Effector memory CD4-positive, alpha-beta T cell (primary cell): ENCODE data around the gene FOXJ3.
A peak's percentile ranks its signal among the peaks of the same experiment; 100 is the strongest.

ENCODE experiments used
- DNase-seq, 3 donors: peaks; one replicate each; pipeline ENCODE4 v3.0.0-alpha.2; 2020
- H3K27ac ChIP-seq: 2 replicates; pipeline ENCODE4 v1.7.0; 2013; ENCODE audit warnings: mild to moderate bottlenecking, low read length, moderate library complexity; ENCODE audit not compliant: insufficient read depth, poor library complexity, severe bottlenecking
- H3K27me3 ChIP-seq: replicated peaks from 2 replicates; pipeline ENCODE4 v1.7.0; 2013; ENCODE audit warnings: mild to moderate bottlenecking, low read length; ENCODE audit not compliant: insufficient read depth, control insufficient read depth, poor library complexity, severe bottlenecking
- H3K36me3 ChIP-seq: 2 replicates; pipeline ENCODE4 v1.7.0; 2013; ENCODE audit warnings: mild to moderate bottlenecking, low read length, moderate library complexity; ENCODE audit not compliant: control insufficient read depth, insufficient read depth
- H3K4me1 ChIP-seq: 2 replicates; pipeline ENCODE4 v1.7.0; 2013; ENCODE audit warnings: low read length, mild to moderate bottlenecking; ENCODE audit not compliant: control insufficient read depth, insufficient read depth, poor library complexity, severe bottlenecking
- H3K4me3 ChIP-seq: 2 replicates; pipeline ENCODE4 v1.7.0; 2013; ENCODE audit warnings: low read length, low read depth, mild to moderate bottlenecking; ENCODE audit not compliant: insufficient read depth, poor library complexity, severe bottlenecking
- H3K9me3 ChIP-seq: 2 replicates; pipeline ENCODE4 v1.7.0; 2013; ENCODE audit warnings: mild to moderate bottlenecking, low read length, moderate library complexity; ENCODE audit not compliant: control insufficient read depth

Gene FOXJ3

DNA sequence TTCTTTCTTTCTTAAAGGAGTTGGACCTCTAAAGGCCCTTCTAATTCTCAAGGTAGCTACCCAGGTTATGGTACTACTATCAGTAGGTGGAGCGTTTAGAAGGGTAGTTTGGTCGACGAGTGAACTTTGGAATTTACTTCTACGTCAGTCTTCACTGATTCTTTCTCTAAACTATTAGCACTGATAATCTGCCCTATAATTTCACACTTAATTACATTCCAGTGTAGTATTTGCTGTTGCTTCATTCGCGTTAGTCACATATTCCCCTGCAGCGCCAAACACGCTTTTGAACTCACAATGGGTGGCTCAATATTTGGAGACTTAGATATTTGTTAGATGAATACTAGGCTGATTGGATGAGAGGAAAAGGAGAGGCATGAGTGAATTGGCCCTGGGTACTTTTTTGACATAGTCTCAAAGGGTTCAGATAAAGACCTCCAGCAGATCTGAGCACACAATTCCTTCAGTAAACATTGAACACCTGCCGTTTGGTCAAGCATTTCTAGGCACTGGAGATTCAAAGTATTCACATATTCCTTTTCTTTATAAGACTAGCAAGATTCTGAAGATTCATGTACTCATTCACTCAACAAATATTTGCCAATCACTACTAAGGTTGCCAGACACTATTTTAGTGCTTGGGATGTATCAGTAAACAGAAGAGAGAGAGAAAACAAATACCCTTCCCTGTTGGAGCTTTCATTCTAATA lies 929 bp upstream of the FOXJ3 start:
- Histone ChIP-seq H3K36me3 (no peaks in the 10 kb centered on the region), H3K4me3 (peak overlapping the region; percentile 94), H3K27ac (peak overlapping the region; percentile 93), H3K9me3 (no peaks in the 10 kb centered on the region), H3K27me3 (no peaks in the 10 kb centered on the region), H3K4me1 (peaks cover 12% of the 10 kb centered on the region)
- DNase-seq, result no peak

DNA sequence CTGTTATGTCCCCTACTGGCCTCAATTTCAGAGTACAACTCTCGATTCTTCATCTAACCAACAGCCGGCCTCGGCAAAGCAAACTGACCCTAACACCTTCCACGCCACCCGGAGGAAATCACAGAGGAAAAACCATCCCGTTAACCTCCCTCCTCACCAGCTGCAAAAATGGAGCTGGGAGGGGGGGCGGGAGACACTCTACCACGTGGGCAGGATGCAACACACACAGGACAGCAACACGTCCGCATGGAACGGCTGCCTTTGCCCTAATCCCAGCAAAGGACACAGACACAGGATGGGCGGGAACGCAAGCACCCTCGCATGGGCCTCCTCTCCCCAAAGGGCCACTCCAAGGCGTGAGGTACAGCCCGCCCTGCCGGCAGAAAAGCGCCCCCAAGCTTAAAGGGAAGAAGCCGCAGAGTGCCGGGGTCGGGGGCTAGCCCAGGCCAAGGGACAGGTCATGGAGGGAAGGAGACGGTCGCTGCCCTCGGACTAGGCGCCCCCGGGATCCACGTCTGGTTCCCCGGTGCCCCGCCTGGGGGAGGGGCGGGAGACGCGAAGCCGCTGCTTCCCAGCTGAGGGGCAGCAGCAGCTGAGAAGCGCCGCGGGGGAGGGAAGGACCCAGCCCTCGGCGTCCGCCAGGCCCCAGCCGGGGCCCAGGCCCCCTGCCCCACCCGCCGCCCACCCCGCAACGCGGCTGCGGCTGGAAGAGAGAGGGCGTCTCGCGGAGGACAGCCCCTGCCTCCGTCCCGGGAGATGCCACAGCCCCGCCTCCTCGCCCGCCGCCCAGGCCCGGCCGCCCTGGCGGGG lies 590 bp downstream of the FOXJ3 start:
- Histone ChIP-seq H3K27me3 (no peaks in the 10 kb centered on the region), H3K36me3 (no peaks in the 10 kb centered on the region), H3K4me3 (peak overlapping the region; percentile 94), H3K27ac (peak overlapping the region; percentile 93), H3K4me1 (peaks cover 12% of the 10 kb centered on the region), H3K9me3 (no peaks in the 10 kb centered on the region)
- DNase-seq, result peak in 2 of 3 donors; percentile 16 to 27

DNA sequence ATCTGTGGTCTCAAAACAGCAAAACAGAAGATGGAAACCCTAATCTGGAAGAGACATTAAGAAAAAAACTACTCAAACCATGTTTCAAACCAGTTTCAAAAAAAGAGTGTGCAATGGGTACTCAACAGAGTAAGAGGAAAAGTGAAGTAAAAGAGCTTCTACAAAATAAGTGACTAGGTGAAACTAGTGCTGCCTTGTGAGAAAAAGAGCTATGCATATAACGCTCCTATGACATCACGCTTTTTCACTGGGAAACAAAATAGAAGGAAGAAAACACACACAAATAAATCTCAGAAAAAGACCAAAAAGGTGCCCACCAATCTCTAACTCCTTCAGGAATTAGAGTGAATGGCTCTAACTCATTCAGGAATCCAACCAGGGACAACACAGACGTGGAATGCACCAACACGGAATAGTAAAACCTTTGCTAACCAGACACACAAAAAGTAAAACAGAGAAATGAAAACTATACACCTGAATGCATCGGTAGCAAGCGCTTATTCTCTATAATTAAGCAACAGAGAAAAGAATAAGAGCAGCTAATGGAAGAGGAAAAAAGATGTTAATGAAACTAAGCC lies 1.3 kb downstream of the FOXJ3 start:
- Histone ChIP-seq H3K27me3 (no peaks in the 10 kb centered on the region), H3K9me3 (no peaks in the 10 kb centered on the region), H3K4me1 (peaks cover 12% of the 10 kb centered on the region), H3K27ac (peak overlapping the region; percentile 14), H3K4me3 (peak overlapping the region; percentile 94), H3K36me3 (no peaks in the 10 kb centered on the region)
- no peak for DNase-seq

DNA sequence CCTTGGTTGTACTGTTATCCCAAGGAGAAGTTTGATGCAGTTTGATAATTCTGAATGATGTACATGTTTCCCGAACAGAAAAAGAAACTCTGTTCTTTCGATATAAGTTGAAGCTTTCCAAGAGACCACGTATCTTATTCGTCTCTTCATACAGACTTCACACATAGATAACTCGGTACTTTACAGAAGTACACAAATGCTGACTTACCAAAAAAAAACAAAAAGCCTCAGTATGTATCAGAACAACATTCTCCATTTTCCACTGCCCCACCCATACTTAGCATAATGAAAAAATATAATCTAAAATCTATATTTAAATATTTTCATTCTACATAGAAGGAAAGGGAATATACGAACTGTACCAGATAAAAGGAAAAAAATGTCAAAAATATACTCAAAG lies 2.2 kb downstream of the FOXJ3 start:
- Histone ChIP-seq H3K9me3 (no peaks in the 10 kb centered on the region), H3K4me1 (peaks cover 17% of the 10 kb centered on the region), H3K27me3 (no peaks in the 10 kb centered on the region), H3K4me3 (no peak overlapping the region), H3K27ac (no peak overlapping the region), H3K36me3 (no peaks in the 10 kb centered on the region)
- no peak for DNase-seq

DNA sequence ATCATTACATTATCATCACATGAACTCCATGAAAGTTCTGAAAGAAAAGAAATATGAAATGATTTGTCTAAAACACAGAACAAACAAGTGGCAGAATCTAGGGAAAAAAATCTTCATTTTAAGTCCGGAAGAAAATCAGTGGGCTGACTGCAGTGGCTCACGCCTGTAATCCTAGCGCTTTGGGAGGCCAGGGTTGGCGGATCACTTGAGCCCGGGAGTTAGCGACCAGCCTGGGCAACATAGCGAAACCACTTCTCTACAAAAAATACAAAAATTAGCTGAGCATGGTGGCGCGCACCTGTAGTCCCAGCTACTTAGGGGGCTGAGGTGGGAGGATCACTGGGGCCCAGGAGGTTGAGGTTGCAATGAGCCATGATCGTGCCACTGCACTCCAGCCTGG lies 4.8 kb downstream of the FOXJ3 start:
- Histone ChIP-seq H3K27ac (no peak overlapping the region), H3K4me3 (no peak overlapping the region), H3K27me3 (no peaks in the 10 kb centered on the region), H3K36me3 (no peaks in the 10 kb centered on the region), H3K4me1 (peaks cover 14% of the 10 kb centered on the region), H3K9me3 (no peaks in the 10 kb centered on the region)
- DNase-seq, result no peak

DNA sequence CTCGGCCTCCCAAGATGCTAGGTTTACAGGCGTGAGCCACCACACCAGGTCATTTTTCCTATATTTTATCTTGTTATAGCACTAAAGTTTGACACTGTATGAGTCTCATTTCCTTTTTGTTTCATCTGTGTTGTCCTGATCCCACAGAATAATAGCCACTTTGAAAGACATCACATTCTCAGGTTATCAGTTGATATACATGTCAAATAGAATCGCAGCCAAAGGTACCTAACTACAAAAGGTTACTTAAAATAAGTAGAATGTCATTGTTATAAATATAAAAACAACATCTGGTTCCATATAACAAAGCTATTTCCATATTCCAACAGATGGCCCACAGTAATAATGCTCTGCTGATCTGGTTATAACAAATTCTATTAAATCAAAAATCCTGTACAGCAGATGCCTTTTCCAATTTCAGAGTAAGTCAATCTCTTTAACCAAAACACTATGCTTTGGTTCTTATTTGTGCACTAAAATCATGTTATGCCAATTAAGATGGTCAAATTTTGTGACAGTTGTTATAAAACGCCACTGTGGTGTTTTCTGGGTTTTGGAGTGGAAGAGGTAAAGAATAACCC lies 6.0 kb downstream of the FOXJ3 start:
- peaks cover 14% of the 10 kb centered on the region for H3K4me1 ChIP-seq
- no peak overlapping the region for H3K27ac ChIP-seq
- no peak for DNase-seq
- no peaks in the 10 kb centered on the region for H3K36me3 ChIP-seq
- no peaks in the 10 kb centered on the region for H3K9me3 ChIP-seq
- no peak overlapping the region for H3K4me3 ChIP-seq
- H3K27me3 ChIP-seq, result no peaks in the 10 kb centered on the region

DNA sequence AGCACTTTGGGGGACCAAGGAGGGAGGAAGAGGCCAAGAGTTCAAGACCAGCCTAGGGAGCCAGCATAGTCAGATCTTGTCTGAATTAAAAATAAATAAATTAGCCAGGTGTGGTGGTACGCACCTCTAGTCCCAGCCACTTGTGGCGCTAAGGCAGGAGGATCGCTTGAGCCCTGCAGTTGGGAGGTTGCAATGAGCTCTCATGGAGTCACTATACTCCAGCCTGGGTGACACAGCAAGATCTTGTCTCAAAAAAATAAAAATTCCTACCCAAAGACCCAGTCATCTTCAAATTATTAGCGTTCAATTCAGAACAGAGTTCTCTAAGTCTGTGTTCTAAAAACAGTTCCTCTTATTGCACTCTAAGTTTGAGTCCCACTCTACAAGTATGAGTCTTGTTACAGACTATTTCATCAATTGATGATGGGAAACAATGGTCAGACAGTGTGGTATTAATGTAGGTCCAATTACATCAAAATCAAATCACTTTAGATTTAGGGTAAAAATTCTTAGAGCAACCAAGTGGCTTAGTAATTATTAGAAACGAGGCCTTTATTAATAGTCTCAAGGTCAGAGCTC lies 6.9 kb downstream of the FOXJ3 start:
- no peak overlapping the region for H3K27ac ChIP-seq
- DNase-seq, result no peak
- H3K27me3 ChIP-seq, result no peaks in the 10 kb centered on the region
- no peaks in the 10 kb centered on the region for H3K9me3 ChIP-seq
- no peak overlapping the region for H3K4me3 ChIP-seq
- no peaks in the 10 kb centered on the region for H3K36me3 ChIP-seq
- peaks cover 14% of the 10 kb centered on the region for H3K4me1 ChIP-seq

DNA sequence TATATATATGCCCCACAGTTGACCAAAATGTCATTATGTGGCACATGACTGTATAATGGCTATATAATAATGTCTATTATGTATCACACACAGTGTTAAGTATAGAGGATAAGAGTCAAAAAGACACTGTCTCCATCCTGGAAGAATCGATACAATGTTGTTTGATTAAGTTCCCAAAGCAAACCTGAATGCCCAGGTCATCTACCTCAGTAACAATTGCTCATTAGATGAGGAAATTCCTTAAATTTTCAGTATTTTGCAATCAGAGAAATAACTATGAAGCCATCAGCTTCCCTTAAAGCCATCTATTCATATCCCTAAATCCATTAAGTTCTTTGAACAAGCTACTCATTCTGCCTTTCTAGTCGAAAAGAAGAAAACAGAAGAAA lies 10.0 kb downstream of the FOXJ3 start:
- Histone ChIP-seq H3K36me3 (no peaks in the 10 kb centered on the region), H3K27me3 (no peaks in the 10 kb centered on the region), H3K4me3 (no peak overlapping the region), H3K27ac (no peak overlapping the region), H3K9me3 (no peaks in the 10 kb centered on the region), H3K4me1 (peaks cover 31% of the 10 kb centered on the region)
- no peak for DNase-seq

DNA sequence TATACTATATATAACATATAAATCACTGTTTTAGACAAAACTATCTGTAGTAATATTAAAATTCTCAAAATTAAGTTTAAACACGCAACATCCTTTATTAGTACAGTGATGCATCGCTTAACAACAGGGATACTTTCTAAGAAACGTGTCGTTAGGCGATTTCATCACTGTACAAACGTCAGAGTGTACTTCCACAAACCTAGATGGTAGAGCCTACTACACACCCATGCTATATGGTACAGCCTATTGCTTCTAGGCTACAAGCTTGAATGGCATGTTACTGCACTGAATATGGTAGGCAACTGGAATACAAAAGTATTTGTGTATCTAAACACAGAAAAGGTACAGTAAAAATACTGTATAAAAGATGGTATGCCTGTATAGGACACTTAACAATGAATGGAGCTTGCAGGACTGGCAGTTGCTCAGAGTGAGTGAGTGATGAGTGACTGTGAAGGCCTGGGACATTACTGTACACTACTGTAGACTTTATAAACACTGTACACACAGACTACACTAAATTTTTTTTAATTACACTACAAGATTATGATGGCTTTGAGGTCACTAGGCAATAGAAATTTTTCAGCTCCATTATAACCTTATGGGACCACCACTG lies 10.5 kb downstream of the FOXJ3 start:
- Histone ChIP-seq H3K4me1 (peaks cover 34% of the 10 kb centered on the region), H3K27ac (no peak overlapping the region), H3K4me3 (no peak overlapping the region), H3K27me3 (no peaks in the 10 kb centered on the region), H3K9me3 (no peaks in the 10 kb centered on the region), H3K36me3 (no peaks in the 10 kb centered on the region)
- DNase-seq, result no peak
